ENCODE measurements around the gene KLC1.
"Not testable (repeated sequence)": the region's sequence is repeated elsewhere in the genome, so short reads cannot be mapped to it uniquely, and the experiment has no call there.

- not testable (repeated sequence) for TF ChIP-seq RAD21 (conservative IDR thresholded peaks at IDR 0.05 in 1 of 2, IDR thresholded peaks at IDR 0.05 in 1 of 2); RCOR1 (IDR thresholded peaks at IDR 0.05; ENCODE audit: low read depth, low read length); CTCF (IDR thresholded peaks at IDR 0.05); MAX (IDR thresholded peaks at IDR 0.05); FOXS1 (CRISPR knock-in tag; IDR thresholded peaks at IDR 0.05); HOXA7 (CRISPR knock-in tag; IDR thresholded peaks at IDR 0.05); EP300 (IDR thresholded peaks at IDR 0.05); NFE2L2 (conservative IDR thresholded peaks at IDR 0.05; ENCODE audit: low read length)
Observed at GRCh38 chr14:103691655-103692054, 62.6 kb downstream of the KLC1 start.

Measured in A549 (cell line).